GM13977 (cell line): ENCODE measurements around the gene MT1G.

Experiments used
- DNase-seq: peaks from one replicate; pipeline ENCODE4 v3.0.0; 2012; ENCODE audit warnings: low spot score
- CTCF ChIP-seq: IDR thresholded peaks from 2 replicates; pipeline ENCODE4 v1.5.1; 2012; ENCODE audit warnings: mild to moderate bottlenecking, control low read depth; ENCODE audit not compliant: insufficient read depth; ENCODE audit errors: extremely low read depth, missing control alignments
- in situ Hi-C: fragments of 300-500 bp; cut with MboI; formaldehyde crosslinking; loops from one replicate; pipeline ENCODE4 v1.12.0; 2022; ENCODE audit warnings: low sequenced_read_pairs, low pct_unique_long_range_greater_than_20kb, mixed read lengths, inconsistent platforms; ENCODE audit not compliant: unreplicated experiment

Gene MT1G

GRCh38 chr16:56641166-56641565, 26.7 kb downstream of the MT1G start:
- TF ChIP-seq CTCF = no peak
- in situ Hi-C loops = no loop called here
- no peak for DNase-seq

- no peak for TF ChIP-seq CTCF
- DNase-seq = no peak
- in situ Hi-C loops = no loop called here
Observed at GRCh38 chr16:56640076-56640475, 27.8 kb downstream of the MT1G start.

DNA sequence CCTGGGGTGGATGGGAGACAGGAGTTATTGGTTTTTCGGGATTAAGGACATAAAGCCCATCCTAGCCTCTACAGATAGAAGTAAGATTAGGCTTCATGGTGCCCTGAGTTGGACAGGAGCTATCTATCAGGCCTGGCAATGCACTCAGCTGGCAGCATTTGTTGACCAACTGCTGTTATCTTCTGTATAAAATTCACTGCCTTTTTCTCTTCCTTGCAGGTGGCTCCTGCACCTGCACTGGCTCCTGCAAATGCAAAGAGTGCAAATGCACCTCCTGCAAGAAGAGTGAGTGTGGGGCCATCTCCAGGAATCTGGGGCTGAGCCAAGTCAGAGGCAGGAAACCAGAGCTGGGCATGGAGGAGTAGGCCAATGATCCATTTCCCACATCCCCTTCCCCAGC, 28.8 kb downstream of the MT1G start:
- no peak for DNase-seq
- in situ Hi-C loops = no loop called here
- TF ChIP-seq CTCF = no peak

DNA sequence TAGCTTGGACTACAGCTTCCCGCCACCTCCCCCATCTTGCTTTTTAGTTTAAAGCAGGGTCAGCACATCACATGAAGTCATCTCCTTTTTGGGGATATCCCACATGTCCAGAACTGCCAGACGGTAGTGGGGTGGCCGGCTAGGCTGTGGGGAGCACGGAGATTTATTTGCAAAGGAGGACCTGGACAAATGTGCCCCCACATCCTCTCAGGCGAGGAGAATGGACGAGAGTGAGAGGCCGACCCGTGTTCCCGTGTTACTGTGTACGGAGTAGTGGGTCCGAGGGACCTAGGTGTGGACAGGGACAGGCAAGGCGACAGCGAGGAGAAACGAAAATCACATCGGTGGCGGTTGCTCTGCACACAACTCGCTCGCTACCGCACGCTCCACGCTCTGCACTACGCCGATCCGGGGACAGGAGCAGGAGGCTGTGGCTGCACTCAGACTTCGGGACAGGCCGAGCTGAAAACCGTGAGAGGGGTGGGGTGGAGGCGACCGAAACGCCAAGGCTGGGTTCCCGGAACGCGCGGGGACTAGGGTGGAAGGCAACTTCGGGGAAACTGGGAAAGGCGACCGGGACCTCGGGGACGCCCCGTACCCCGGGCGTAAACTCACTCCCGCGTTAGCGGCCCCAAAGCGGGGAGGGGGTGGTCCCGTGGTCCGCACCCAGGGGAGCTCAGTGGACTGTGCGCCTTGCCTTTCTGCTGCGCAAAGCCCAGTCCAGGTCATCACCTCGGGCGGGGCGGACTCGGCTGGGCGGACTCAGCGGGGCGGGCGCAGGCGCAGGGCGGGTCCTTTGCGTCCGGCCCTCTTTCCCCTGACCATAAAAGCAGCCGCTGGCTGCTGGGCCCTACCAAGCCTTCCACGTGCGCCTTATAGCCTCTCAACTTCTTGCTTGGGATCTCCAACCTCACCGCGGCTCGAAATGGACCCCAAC, 29.8 kb downstream of the MT1G start, which contains the start of gene MT1A:
TSS of gene MT1A (plus strand) at position 853 of the 937 bp plus-strand sequence. CDS start at position 926, 73 bp downstream.
- in situ Hi-C loops = no loop called here
- no peak for TF ChIP-seq CTCF
- no peak for DNase-seq

DNA sequence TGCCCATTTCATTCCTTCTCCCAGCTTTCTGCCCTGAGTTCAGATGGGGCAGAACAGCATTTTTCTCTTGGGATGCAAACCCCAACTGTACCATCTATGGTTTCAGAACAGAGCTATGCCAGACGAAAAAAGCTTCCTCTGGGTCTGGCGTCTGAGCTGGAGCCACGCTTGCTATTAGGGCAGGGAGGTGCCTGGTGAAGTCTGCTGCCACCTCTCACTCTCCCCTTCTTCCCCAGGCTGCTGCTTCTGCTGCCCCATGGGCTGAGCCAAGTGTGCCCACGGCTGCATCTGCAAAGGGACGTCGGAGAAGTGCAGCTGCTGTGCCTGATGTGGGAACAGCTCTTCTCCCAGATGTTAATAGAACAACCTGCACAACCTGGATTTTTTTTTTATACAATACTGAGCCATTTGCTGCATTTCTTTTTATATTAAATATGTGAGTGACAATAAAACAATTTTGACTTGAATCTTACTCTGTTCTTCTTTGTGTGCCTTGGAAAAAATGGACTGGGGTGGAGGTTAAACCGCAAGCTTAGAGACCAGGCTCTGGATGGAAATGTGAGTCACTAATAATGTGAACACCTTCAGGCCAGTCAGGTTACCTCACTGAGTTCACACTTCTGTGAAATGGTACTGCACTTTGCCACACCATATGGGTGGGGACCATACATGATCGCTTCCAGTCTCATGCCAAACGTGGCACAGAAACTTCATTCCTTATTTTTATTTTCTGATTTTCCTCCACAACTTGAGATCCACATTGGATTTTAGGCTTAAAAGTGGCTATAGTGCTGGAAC, 31.1 kb downstream of the MT1G start:
- in situ Hi-C loops = no loop called here
- no peak for TF ChIP-seq CTCF
- no peak for DNase-seq

DNA sequence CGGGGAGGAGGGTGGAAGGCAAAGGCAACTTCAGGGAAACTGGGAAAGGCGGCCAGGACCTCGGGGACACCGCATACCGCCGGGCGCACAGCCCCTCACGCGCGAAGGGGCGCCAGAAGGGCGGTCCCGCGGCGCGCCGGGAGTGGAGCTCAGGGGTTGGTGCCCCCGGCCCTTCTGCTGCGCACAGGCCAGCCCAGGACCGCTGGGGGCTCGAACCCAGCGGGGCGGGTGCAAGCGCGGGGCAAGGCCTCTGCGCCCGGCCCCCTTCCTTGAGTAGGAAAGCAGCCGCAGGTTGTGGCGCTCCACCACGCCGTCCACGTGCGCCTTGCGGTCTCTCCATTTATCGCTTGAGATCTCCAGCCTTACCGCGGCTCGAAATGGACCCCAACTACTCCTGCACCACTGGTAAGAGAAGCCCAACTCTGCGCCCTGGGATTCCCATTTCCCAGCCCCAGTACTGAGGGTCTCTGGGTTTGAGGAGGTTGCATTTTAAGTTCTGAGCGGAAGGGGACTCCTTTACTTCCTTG, 32.4 kb downstream of the MT1G start:
- no peak for TF ChIP-seq CTCF
- in situ Hi-C loops = no loop called here
- no peak for DNase-seq
